ENCODE data around the gene CLIC4.
"Not testable (repeated sequence)": the region's sequence is repeated elsewhere in the genome, so short reads cannot be mapped to it uniquely, and the experiment has no call there.

CLIC4 gene

GRCh38 chr1:24748191-24749121 lies 3.2 kb downstream of the CLIC4 start:
- DNase-seq = no peak

- no peak for DNase-seq
Observed at GRCh38 chr1:24749252-24749651, 4.0 kb downstream of the CLIC4 start.

GRCh38 chr1:24749886-24750285 lies 4.6 kb downstream of the CLIC4 start:
- DNase-seq = no peak

- no peak for DNase-seq
Observed at GRCh38 chr1:24751833-24752232, 6.6 kb downstream of the CLIC4 start.

GRCh38 chr1:24752305-24752704 lies 7.1 kb downstream of the CLIC4 start:
- DNase-seq = no peak

- DNase-seq = no peak
Observed at GRCh38 chr1:24754229-24754628, 9.0 kb downstream of the CLIC4 start.

- DNase-seq = not testable (repeated sequence)
Observed at GRCh38 chr1:24755323-24755722, 10.1 kb downstream of the CLIC4 start.

GRCh38 chr1:24756395-24756794 lies 11.1 kb downstream of the CLIC4 start:
- DNase-seq = no peak

GRCh38 chr1:24759492-24759891 lies 14.2 kb downstream of the CLIC4 start:
- no peak for DNase-seq

- no peak for DNase-seq
Observed at GRCh38 chr1:24761582-24761981, 16.3 kb downstream of the CLIC4 start.

- DNase-seq = no peak
Observed at GRCh38 chr1:24762133-24762676, 17.0 kb downstream of the CLIC4 start.

- DNase-seq = no peak
Observed at GRCh38 chr1:24763671-24764070, 18.4 kb downstream of the CLIC4 start.

- no peak for DNase-seq
Observed at GRCh38 chr1:24764439-24764838, 19.2 kb downstream of the CLIC4 start.

- no peak for DNase-seq
Observed at GRCh38 chr1:24764848-24765247, 19.6 kb downstream of the CLIC4 start.

GRCh38 chr1:24765308-24765988 lies 20.2 kb downstream of the CLIC4 start:
- no peak for DNase-seq

- DNase-seq = no peak
Observed at GRCh38 chr1:24767351-24767750, 22.1 kb downstream of the CLIC4 start.

GRCh38 chr1:24768873-24769605 lies 23.8 kb downstream of the CLIC4 start:
- no peak for DNase-seq

GRCh38 chr1:24769656-24770651 lies 24.7 kb downstream of the CLIC4 start:
- DNase-seq = no peak

GRCh38 chr1:24770881-24771280 lies 25.6 kb downstream of the CLIC4 start:
- no peak for DNase-seq

GRCh38 chr1:24771574-24771973 lies 26.3 kb downstream of the CLIC4 start:
- DNase-seq = no peak

GRCh38 chr1:24773618-24774017 lies 28.4 kb downstream of the CLIC4 start:
- no peak for DNase-seq

- no peak for DNase-seq
Observed at GRCh38 chr1:24775348-24775747, 30.1 kb downstream of the CLIC4 start.

All from T-helper 9 cell (primary cell).